ENCODE results near the gene IFFO2. TPM values are rescaled to one million over a fixed set of nuclear protein-coding genes. Genes with fewer than 3 reads are reported as not detected.

Gene IFFO2
- total and polyA plus RNA-seq, 2 experiments from 2014 or later, result 0.71 to 7.5 TPM

DNA sequence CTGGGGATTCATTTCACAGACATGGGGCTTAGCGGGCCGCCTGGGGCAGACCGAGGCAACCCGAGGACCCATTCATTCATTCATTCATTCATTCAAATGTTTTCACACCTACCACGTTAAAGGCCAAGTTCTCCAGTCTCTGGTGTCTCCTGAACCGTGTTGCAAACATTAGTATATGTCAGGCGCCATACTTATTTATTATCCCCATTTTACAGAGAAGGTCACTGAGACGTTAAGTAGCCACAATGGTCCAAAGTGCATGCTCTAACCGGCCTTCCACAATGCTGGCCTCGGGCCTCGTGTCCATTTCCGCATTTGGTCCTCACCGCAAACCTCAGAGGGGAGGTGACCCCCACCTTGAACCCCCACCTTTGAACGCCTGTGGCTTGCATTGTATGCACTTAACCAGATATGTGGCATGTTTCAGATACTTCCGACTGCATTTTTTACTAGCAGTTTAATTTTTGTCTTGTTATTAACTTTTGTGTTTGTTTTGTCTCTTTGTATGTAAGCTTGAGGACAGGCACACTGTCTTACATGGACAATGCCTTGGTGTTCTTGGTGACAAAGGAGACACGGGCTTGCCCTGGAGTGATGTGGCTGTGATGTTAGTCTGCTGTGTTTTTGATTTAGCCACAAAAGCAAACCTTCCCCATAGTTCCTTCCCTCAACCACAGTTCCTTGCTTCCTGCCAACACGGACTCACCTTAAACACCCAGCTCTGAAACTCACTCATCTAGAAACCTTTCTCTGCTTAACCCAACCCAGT is 1.2 kb upstream of the IFFO2 start:
- DNase-seq (ENCODE audit: low spot score) (no peak), ATAC-seq (no peak)
- peaks cover 5% of the 10 kb centered on the region for H4K20me1 ChIP-seq (replicated peaks; ENCODE audit: insufficient read depth)
- H3K27ac Mint-ChIP-seq, result no peak overlapping the region
- H3K36me3 ChIP-seq (ENCODE audit: insufficient read depth), result no peaks in the 10 kb centered on the region
- peaks cover 44% of the 10 kb centered on the region for H3K27me3 ChIP-seq (ENCODE audit: insufficient read depth)
- H3K27ac ChIP-seq (ENCODE audit: low read depth), result no peak overlapping the region
- peaks cover 11% of the 10 kb centered on the region; the same call in 1 of the 2 replicates for H3K4me1 ChIP-seq (ENCODE audit: insufficient read depth)
- H3F3A ChIP-seq (replicated peaks; ENCODE audit: low read depth), result 0 out of 2 replicates have a peak, but pooled peaks cover 2% of the 10 kb centered on the region
- TF ChIP-seq POLR2AphosphoS5 (IDR thresholded peaks at IDR 0.05; ENCODE audit: low read depth) (no peak), ZNF114 (CRISPR knock-in tag; IDR thresholded peaks at IDR 0.05) (no peak)
- TF ChIP-seq, protein P1, sequence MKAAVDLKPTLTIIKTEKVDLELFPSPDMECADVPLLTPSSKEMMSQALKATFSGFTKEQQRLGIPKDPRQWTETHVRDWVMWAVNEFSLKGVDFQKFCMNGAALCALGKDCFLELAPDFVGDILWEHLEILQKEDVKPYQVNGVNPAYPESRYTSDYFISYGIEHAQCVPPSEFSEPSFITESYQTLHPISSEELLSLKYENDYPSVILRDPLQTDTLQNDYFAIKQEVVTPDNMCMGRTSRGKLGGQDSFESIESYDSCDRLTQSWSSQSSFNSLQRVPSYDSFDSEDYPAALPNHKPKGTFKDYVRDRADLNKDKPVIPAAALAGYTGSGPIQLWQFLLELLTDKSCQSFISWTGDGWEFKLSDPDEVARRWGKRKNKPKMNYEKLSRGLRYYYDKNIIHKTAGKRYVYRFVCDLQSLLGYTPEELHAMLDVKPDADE (IDR thresholded peaks at IDR 0.05), result no peak
- H3K4me3 Mint-ChIP-seq, result peak overlapping the region; percentile 82
- peaks cover 11% of the 10 kb centered on the region for H3K4me1 Mint-ChIP-seq
- H3K79me2 ChIP-seq (replicated peaks; ENCODE audit: insufficient read depth), result 0 out of 2 replicates have a peak, but pooled peaks cover 4% of the 10 kb centered on the region
- no peaks in the 10 kb centered on the region for H3K9me2 ChIP-seq (ENCODE audit: insufficient read depth)
- peaks cover 38% of the 10 kb centered on the region for H3K27me3 Mint-ChIP-seq (ENCODE audit: insufficient read depth, low read depth, poor library complexity)
- no peaks in the 10 kb centered on the region; the same call in 2 of the 3 replicates for H3K9me3 Mint-ChIP-seq
- H3K4me2 ChIP-seq, result peak overlapping the region; percentile 95
- H3K36me3 Mint-ChIP-seq (ENCODE audit: low read depth), result no peaks in the 10 kb centered on the region; the same call in 2 of the 3 replicates
- peak overlapping the region; percentile 90 for H3K4me3 ChIP-seq
- peak overlapping the region; percentile 99 for H2AFZ ChIP-seq

DNA sequence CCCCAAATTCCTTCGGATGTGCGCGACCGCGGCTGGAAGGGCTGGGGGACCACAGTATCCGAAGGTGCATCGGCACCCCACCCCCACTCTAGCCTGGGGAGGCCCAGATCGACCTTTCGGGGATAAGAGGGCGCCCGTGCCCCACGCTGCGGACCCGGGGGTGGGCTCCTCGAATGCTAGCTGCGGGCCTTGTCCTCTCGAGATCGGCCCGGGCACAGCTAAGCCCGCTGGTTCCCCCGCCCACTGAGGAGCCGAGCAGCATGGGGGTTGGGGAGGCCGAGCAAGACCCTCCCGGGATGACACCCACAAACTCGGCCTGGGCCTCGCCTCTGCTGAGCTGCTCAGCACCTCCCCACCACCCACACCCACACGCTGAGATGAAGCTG is 653 bp upstream of the IFFO2 start:
- Histone ChIP-seq H4K20me1 (replicated peaks; ENCODE audit: insufficient read depth) (peaks cover 6% of the 10 kb centered on the region), H3K4me3 (peak overlapping the region; percentile 90), H3K36me3 (ENCODE audit: insufficient read depth) (no peaks in the 10 kb centered on the region), H3K4me2 (peak overlapping the region; percentile 95), H3F3A (replicated peaks; ENCODE audit: low read depth) (0 out of 2 replicates have a peak, but pooled peaks cover 2% of the 10 kb centered on the region), H3K79me2 (replicated peaks; ENCODE audit: insufficient read depth) (0 out of 2 replicates have a peak, but pooled peaks cover 4% of the 10 kb centered on the region), H3K4me1 (ENCODE audit: insufficient read depth) (peaks cover 11% of the 10 kb centered on the region; the same call in 1 of the 2 replicates), H3K27me3 (ENCODE audit: insufficient read depth) (peaks cover 44% of the 10 kb centered on the region), H2AFZ (peak overlapping the region; percentile 99), H3K9me2 (ENCODE audit: insufficient read depth) (no peaks in the 10 kb centered on the region), H3K27ac (ENCODE audit: low read depth) (no peak overlapping the region)
- peak; percentile 34 for ATAC-seq
- Mint-ChIP-seq H3K9me3 (no peaks in the 10 kb centered on the region; the same call in 2 of the 3 replicates), H3K27me3 (ENCODE audit: insufficient read depth, low read depth, poor library complexity) (peaks cover 35% of the 10 kb centered on the region), H3K36me3 (ENCODE audit: low read depth) (no peaks in the 10 kb centered on the region; the same call in 2 of the 3 replicates), H3K4me3 (peak overlapping the region; percentile 82), H3K4me1 (peaks cover 11% of the 10 kb centered on the region), H3K27ac (no peak overlapping the region; the same call in 1 of the 2 replicates)
- DNase-seq (ENCODE audit: low spot score), result peak; percentile 54
- TF ChIP-seq POLR2AphosphoS5 (IDR thresholded peaks at IDR 0.05; ENCODE audit: low read depth) (no peak), JUNB (IDR thresholded peaks at IDR 0.05; ENCODE audit: unreplicated experiment) (no peak), NANOG (IDR thresholded peaks at IDR 0.05; ENCODE audit: borderline replicate concordance) (no peak), EZH2phosphoT487 (IDR thresholded peaks at IDR 0.05; ENCODE audit: unreplicated experiment) (no peak), ZNF331 (CRISPR knock-in tag; IDR thresholded peaks at IDR 0.05; ENCODE audit: low read depth) (no peak), STAT1 (IDR thresholded peaks at IDR 0.05; ENCODE audit: unreplicated experiment) (no peak), CREB1 (CRISPR knock-in tag; IDR thresholded peaks at IDR 0.05; ENCODE audit: low read depth) (no peak)
- TF ChIP-seq, protein P1 (IDR thresholded peaks at IDR 0.05), result no peak
- TF ChIP-seq, protein P2, sequence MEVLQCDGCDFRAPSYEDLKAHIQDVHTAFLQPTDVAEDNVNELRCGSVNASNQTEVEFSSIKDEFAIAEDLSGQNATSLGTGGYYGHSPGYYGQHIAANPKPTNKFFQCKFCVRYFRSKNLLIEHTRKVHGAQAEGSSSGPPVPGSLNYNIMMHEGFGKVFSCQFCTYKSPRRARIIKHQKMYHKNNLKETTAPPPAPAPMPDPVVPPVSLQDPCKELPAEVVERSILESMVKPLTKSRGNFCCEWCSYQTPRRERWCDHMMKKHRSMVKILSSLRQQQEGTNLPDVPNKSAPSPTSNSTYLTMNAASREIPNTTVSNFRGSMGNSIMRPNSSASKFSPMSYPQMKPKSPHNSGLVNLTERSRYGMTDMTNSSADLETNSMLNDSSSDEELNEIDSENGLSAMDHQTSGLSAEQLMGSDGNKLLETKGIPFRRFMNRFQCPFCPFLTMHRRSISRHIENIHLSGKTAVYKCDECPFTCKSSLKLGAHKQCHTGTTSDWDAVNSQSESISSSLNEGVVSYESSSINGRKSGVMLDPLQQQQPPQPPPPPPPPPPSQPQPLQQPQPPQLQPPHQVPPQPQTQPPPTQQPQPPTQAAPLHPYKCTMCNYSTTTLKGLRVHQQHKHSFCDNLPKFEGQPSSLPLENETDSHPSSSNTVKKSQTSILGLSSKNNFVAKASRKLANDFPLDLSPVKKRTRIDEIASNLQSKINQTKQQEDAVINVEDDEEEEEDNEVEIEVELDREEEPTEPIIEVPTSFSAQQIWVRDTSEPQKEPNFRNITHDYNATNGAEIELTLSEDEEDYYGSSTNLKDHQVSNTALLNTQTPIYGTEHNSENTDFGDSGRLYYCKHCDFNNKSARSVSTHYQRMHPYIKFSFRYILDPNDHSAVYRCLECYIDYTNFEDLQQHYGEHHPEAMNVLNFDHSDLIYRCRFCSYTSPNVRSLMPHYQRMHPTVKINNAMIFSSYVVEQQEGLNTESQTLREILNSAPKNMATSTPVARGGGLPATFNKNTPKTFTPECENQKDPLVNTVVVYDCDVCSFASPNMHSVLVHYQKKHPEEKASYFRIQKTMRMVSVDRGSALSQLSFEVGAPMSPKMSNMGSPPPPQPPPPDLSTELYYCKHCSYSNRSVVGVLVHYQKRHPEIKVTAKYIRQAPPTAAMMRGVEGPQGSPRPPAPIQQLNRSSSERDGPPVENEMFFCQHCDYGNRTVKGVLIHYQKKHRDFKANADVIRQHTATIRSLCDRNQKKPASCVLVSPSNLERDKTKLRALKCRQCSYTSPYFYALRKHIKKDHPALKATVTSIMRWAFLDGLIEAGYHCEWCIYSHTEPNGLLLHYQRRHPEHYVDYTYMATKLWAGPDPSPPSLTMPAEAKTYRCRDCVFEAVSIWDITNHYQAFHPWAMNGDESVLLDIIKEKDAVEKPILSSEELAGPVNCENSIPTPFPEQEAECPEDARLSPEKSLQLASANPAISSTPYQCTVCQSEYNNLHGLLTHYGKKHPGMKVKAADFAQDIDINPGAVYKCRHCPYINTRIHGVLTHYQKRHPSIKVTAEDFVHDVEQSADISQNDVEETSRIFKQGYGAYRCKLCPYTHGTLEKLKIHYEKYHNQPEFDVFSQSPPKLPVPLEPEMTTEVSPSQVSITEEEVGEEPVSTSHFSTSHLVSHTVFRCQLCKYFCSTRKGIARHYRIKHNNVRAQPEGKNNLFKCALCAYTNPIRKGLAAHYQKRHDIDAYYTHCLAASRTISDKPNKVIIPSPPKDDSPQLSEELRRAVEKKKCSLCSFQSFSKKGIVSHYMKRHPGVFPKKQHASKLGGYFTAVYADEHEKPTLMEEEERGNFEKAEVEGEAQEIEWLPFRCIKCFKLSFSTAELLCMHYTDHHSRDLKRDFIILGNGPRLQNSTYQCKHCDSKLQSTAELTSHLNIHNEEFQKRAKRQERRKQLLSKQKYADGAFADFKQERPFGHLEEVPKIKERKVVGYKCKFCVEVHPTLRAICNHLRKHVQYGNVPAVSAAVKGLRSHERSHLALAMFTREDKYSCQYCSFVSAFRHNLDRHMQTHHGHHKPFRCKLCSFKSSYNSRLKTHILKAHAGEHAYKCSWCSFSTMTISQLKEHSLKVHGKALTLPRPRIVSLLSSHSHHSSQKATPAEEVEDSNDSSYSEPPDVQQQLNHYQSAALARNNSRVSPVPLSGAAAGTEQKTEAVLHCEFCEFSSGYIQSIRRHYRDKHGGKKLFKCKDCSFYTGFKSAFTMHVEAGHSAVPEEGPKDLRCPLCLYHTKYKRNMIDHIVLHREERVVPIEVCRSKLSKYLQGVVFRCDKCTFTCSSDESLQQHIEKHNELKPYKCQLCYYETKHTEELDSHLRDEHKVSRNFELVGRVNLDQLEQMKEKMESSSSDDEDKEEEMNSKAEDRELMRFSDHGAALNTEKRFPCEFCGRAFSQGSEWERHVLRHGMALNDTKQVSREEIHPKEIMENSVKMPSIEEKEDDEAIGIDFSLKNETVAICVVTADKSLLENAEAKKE (CRISPR knock-in tag; IDR thresholded peaks at IDR 0.05), result no peak
